ENCODE results near the gene HLA-DOB.

Gene HLA-DOB

GRCh38 chr6:32764048-32764447, 52.8 kb downstream of the HLA-DOB start:
- Histone ChIP-seq H3K36me3 (no peaks in the 10 kb centered on the region), H3K9me3 (no peaks in the 10 kb centered on the region), H3K4me3 (no peak overlapping the region), H3K27ac (no peak overlapping the region), H3K27me3 (no peaks in the 10 kb centered on the region), H3K4me1 (no peaks in the 10 kb centered on the region), H3K4me2 (no peak overlapping the region), H4K20me1 (no peaks in the 10 kb centered on the region), H3K9ac (no peak overlapping the region)
- no peak for TF ChIP-seq Cebpa-rat (IDR thresholded peaks at IDR 0.05)

GRCh38 chr6:32763421-32763820, 53.4 kb downstream of the HLA-DOB start, which contains the start of gene HLA-DQB2:
Gene HLA-DQB2 (minus strand): TSS chr6:32763532. CDS start chr6:32763470, 62 bp downstream.
- Histone ChIP-seq H3K4me2 (no peak within 1 kb of the TSS), H3K4me3 (no peak within 1 kb of the TSS)

More at GRCh38 chr6:32763421-32763820, 53.4 kb downstream of the HLA-DOB start, which contains the start of gene HLA-DQB2:
- Histone ChIP-seq H3K27ac (no peak within 1 kb of the TSS), H3K9me3 (no peaks in the 10 kb centered on the region), H3K9ac (no peak within 1 kb of the TSS), H3K36me3 (no peaks in the 10 kb centered on the region), H3K4me1 (no peaks in the 10 kb centered on the region), H4K20me1 (no peaks in the 10 kb centered on the region), H3K27me3 (no peaks in the 10 kb centered on the region)
- no peak for TF ChIP-seq Cebpa-rat (IDR thresholded peaks at IDR 0.05)
